ENCODE results near the gene GPAT3. TPM values are rescaled to one million over a fixed set of nuclear protein-coding genes. Genes with fewer than 3 reads are reported as not detected.
"Not testable (repeated sequence)": the region's sequence is repeated elsewhere in the genome, so short reads cannot be mapped to it uniquely, and the experiment has no call there.

The GPAT3 gene
- polyA plus RNA-seq, 1 donor = 11.8 TPM

DNA sequence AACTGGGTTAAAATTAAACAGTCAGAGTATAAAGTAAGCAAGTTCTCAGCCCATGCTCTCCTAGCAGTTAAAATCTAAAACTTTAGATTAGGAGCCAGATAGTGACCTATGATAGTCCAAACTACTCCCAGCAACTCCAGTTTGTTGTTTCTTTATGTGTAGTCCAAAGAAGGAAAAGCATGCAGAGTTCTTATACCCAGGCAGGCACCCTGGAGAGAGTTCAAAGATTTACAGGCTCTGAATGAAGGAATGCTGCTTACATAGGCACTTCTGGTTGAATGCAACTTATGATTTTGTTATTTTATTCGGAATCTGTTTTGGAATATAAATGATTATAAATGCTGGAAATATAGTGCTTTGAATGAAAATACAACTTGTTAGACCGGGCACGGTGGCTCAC, 67.2 kb downstream of the GPAT3 start:
- no peak for DNase-seq (ENCODE audit: low read depth)

DNA sequence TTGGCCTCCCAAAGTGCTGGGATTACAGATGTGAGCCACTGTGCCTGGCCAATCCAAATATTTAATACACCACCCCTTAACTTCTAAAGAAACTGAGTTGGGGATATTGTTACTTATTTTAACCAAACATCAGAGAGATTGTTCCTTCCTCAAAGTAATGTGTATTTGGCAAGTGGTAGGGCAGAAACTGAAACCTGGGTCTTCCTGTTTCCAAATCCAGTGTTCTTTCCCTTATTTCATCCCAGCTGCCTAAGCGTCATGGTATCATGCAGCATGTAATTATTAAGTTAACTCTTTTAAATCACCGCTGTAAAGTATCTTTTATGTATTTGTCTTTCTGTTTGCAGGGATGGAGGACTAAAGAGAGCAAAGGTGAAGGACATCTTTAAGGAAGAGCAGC, 68.4 kb downstream of the GPAT3 start:
- no peak for DNase-seq (ENCODE audit: low read depth)

DNA sequence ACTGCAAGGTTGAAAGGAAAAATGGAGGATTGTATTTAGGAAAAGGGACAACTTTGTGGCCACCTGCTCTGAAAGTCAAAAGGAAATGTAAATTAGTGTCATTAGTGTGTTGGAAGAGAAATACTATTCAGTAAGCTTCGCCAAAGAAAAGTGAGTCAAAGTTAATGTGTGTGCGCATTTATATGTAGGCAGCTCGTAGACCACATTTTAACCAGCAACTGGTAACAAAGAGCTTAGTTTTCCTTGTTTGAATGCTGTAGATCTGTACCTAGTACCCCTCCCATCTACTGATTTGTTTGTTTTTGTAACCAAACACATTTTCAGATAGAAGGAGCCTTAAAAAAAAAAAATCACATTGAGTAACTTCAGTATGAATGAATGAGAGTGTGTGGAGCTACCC, 69.3 kb downstream of the GPAT3 start:
- no peak for DNase-seq (ENCODE audit: low read depth)

DNA sequence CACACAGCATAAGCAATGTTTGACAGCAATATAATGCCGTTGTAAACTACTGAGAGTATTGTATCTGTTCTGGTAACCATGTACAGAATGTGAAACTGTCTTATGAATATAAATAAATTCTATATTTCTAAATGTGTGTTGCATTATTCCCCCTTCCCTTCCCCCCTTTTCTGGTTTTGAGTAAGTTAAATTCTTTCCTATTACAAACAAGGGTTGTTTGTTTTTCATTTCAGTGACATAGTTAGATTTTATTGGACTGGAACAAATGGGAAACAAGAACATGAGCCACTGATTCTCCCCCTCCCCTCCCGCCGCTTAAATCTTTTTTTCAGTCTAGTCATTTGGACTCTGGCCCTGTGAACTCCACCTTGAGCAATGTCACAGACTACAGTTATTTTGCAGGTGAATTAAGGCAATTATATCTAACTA, 69.8 kb downstream of the GPAT3 start:
- no peak for DNase-seq (ENCODE audit: low read depth)

DNA sequence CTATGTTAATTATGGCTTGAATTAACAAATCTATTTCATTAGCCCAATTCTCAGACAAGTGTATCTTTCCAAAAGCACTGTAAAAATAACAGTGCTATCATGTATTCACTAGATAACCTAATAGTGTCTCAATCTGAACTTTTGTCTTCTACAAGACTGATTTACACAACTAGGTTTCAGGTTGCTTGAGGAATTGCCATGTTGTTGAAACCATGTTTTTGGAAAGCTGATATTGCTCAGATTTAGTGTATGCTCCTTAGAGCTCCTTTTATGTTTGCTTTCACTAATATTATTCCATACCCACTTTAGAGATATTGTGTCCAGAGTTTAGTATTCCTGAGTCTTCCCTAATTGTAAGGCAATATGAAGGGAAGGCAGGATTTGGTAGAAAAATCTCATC, 70.6 kb downstream of the GPAT3 start:
- no peak for DNase-seq (ENCODE audit: low read depth)

DNA sequence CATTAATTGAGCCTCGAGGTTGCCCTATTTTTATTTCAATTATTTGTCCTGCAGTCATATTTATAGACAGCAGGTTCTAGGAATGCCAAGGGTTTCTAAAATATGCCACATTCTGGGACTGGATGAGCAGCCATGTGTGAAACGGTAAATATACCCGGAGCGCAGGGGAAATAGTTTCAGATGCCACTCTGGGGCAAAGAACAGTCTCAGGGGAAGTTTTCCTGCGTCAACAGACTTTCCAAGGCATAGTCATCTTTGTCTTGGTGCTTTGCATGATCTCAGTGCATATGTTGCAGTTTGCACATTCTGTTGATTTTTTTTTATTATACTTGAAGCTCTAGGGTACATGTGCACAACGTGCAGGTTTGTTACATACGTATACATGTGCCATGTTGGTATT, 71.0 kb downstream of the GPAT3 start:
- no peak for DNase-seq (ENCODE audit: low read depth)

DNA sequence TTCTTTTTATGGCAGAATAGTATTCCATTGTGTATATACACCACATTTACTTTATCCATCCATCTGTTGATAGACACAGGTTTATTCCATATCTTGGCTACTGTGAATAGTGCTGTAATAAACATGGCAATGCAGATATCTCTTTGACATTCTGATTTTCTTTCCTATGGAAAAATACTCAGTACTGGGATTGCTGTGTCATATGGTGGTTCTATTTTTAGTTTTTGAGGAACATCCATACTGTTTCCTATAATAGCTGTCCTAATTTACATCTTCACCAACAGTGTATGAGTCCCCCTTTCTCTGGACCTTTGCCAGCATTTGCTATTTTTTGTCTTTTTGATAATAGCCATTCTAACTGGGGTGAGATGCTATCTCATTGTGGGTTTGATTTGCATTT, 73.5 kb downstream of the GPAT3 start:
- no peak for DNase-seq (ENCODE audit: low read depth)

DNA sequence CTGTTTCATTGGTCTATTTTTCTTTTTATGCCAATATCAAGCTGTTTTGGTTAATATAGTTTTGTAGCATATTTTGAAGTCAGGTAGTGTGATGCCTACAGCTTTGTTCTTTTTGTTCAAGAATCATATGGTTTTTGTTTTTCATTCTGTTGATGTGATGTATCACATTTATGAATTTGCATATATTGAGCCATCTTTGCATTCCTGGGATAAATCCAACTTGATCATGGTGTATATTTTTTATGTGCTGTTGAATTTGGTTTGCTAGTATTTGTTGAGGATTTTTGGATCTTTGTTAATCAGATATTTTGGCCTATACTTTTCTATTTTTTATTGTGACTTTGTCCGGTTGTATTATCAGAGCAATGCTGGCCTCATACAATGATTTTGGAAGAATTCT, 74.8 kb downstream of the GPAT3 start:
- no peak for DNase-seq (ENCODE audit: low read depth)

DNA sequence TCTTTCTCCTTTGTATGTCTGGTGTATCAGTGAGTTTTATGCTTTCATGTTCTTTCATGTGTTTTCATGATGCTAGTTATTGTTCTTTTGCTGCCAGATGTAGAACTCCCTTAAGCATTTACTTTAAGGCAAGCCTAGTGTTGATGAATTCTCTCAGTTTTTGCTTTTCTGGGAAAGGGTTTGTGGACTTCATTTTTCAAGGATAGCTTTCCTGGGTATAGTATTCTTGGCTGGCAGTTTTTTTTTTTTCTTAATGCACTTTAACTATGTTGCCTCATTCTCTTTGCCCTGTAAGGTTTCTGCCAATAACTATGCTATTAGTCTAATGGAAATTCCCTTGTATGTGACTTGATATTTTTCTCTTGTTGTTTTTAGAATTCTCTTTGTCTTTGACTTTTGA, 77.1 kb downstream of the GPAT3 start:
- DNase-seq (ENCODE audit: low read depth) = no peak

DNA sequence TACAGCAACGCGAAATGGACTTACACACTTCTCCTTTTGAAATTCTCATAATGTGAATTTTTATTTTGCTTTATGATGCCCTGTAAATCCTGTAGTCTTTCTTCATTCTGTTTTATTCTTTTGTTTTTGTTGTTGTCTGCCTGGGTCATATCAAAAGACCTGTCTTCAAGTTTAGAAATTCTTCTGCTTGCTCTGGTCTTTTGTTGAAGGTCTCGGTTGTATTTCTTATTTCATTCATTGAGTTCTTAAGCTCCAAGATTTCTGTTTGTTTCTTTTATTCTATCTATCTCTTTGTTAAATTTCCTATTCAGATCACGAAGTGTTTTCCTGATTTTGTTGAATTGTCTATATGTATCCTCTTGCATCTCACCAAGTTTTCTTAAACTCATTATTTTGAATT, 78.1 kb downstream of the GPAT3 start:
- no peak for DNase-seq (ENCODE audit: low read depth)

DNA sequence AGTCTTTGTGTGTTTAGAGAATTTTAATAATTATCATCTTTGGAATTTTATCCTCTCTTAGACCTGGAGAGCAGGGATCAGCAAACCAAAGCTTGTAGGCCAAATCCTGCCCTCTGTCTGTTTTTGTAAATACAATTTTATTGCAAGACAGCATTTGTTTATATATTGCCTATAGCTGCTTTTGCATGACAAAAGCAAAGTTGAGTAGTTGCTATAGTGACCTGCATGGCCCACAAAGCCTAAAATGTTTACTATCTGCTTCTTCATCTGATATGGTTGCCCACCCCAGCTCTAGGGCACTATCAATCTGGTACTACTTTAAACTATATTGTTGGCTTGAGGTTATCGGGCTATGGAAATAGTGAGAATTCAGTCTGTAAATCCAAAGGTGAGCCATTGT, 80.3 kb downstream of the GPAT3 start:
- no peak for DNase-seq (ENCODE audit: low read depth)

DNA sequence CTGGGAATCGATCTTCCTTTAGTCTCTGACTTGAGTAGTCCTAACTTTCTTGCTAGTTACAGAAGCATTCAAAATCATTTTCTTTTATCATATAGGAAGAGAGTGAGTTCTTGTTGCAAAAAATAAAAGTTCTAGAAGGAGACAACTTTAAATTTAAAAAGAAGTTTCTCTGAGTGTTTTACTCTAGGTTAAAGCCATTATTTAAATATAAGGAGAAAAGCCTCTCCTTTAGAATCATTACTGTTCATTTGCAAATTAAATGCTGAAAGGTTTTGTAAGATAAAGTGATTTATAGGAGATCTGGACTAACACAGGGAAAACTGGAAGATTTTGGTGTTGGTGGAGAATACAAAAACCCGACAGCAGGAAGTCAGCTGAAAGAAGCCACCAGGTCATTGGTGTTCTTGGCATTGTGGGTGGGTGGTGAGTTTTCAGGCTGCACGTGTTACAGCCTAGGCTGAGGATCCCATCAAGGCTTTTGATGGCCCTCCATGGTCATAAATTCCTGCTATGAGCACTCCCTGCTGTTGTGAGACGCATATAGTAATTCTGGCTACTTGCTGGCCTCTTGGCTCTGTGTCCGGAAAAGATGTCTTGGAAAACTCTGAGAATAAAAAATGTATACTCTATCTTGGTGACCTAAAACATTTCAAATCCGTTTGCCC, 81.6 kb downstream of the GPAT3 start:
- DNase-seq (ENCODE audit: low read depth) = no peak

DNA sequence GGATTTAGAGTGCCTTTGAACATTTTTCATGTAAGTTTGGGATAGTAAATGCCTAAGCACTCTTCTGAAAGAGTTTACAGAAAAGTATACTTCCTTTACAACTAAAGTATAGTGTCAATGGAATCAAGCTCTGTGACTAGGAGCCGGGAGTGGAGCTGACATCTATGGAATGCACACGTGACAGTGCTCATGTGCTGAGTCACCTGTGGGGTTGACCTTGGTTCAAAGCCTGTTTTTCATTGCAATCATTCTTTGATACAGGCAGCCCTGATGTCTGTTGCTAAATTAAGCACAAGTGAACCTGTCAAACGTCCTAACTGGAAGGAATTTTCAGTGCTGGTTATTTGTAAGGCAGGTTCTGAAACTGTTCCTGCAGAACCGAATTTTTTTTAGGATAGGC, 82.5 kb downstream of the GPAT3 start:
- no peak for DNase-seq (ENCODE audit: low read depth)

DNA sequence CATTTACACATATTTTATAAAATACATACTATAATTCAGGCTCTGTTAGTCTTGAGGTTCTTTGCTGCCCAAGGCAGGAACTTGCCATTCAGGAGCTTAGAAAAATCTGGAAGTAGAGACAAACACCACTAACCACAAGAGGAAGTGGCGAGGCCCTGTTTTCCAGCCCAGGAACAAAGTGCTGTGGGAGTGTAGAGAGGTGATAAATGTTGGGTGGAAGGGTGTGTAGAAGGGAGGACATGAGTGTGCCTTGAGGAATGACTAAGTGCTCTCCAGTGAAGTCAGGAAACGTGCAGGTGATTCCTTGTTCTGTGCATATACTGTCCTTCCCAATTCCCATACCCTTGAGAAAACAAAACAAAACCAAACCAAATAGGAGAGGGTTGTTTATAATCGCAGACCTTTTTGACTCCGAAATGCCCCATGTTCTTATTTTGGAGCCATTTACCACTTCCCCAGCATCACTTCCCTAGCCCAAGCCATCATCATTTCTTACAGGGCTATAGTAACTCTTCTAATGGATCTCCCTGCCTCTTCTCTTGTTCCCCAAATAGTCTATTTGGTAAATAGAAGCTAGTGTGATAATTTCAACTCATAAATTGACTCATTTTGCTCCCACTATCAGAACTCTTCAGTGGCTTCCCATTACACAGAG, 83.2 kb downstream of the GPAT3 start:
- DNase-seq (ENCODE audit: low read depth) = no peak

DNA sequence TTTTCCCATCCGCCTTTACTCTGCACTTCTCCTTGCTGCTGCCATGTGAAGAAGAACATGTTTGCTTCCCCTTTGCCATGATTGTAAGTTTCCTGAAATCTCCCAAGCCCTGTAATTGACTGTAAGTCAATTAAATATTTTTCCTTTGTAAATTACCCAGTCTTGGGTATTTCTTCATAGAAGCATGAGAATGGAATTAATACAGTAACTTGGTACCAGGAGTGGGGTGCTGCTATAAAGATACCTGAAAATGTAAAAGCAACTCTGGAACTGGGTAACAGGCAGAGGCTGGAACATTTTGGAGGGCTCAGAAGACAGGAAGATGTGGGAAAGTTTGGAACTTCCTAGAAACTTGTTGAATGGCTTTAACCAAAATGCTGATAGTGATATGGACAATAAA, 86.2 kb downstream of the GPAT3 start:
- DNase-seq (ENCODE audit: low read depth) = not testable (repeated sequence)

DNA sequence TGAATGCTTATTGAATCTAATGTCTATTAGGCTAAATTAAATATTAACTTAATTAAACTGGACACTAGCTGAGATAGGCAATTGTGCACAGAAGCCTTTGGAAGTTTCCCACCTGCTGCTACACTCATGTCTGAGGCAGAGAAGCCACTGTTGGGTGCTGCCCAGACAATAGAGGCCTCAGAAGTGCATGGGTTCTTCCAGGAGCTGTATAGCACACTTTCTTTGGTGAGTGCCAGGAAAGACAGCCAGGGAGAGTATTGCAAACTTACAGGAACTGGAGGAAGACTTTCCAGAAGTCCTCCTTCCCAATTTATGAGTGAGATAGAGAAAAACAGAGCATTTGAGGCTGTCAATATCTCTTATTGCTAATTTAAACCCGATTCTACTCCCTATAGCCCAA, 89.9 kb downstream of the GPAT3 start:
- DNase-seq (ENCODE audit: low read depth) = no peak

DNA sequence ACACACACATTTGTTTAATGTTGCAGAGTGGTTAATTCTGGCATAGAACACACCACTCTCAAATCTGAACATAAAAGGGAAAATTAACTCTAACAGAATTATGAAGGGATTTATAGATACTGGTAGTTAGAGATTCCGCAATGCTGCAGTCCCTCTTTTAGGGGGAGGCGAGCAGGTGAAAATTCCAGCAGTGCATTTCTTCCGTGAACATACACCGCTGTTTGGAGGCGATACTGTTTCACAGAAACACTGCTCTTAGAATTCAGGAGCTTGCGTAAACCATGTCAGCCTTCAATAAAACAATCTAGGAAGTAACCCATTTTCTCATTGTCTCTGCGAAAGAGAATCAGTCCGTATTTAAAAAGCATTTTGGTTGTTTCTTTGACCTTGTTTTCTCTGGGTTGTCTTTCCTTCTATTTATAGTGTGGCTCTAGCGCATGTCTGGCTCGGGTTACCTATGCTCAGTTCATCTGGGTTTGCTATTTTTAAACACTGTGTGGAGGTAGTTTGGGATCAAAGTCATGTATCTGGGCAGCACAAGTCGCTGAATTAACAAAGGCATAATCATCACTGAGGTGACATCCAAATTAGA, 90.4 kb downstream of the GPAT3 start:
- DNase-seq (ENCODE audit: low read depth) = no peak

DNA sequence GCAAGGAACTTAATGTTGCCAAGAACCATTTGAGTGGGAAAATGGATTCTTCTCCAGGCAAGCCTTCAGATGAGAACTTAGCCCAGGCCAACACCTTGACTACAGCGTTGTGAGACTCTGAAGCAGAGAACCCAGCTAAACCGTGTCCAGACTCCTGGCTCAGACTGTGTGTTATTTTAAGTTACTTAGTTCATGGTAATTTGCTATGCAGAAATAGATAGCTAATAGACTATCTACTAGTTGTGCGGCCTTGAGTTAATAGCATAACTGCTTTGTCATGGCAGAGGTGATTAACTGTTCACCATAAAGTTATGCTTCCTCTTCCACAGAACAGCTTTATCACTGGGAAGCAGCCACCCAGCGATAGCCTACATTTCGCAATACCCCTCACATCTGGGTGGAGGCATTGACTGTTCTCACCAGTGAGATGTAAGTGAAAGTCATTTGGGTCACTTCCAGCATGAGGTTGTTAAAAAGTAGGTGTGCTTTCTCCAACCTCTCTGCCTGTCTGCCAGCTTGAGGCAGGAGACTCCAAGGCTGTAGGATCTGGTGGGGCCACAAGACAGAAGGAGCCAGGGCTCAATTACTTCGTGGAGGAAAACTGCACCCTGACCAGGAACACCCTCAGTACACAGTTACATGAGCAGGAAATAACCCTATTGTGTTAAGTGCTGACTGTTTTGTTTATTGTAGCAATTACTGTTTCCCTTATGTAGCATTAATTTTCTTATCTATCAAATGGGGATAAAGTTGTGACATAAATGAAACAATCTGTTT, 94.2 kb downstream of the GPAT3 start:
- DNase-seq (ENCODE audit: low read depth) = no peak

DNA sequence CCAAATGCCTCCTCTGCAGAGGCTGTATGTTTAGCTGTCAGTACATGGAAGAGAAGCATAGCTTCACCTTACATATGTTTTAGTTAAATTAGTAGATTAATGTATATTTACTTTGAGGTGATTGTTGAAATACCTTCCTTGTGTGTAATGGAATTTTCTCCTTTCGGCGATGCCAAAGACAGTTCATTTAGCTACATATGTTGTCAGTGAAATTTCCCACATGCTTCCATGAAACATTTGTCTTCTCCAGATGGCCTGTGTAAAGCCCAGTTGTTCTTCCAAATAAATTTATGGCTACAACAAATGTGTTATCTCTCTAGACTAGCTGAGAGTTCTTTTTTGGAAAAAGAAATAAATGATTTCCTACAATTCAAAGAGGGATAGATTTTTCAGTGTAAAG, 95.2 kb downstream of the GPAT3 start:
- DNase-seq (ENCODE audit: low read depth) = peak; percentile 53

DNA sequence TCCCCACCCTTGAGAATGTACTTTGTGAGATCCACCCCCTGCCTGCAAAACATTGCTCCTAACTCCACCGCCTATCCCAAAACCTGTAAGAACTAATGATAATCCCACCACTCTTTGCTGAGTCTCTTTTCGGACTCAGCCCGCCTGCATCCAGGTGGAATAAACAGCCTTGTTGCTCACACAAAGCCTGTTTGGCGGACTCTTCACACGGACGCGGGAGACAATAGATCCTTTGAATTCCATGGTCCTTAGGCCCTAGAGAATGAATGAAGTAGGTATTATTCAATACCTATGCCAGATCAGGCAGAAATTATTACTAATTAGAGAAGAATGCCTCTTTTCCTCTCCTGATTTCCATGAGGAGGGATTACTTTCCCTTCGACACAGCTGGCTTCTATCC, 101.0 kb downstream of the GPAT3 start:
- no peak for DNase-seq (ENCODE audit: low read depth)

DNA sequence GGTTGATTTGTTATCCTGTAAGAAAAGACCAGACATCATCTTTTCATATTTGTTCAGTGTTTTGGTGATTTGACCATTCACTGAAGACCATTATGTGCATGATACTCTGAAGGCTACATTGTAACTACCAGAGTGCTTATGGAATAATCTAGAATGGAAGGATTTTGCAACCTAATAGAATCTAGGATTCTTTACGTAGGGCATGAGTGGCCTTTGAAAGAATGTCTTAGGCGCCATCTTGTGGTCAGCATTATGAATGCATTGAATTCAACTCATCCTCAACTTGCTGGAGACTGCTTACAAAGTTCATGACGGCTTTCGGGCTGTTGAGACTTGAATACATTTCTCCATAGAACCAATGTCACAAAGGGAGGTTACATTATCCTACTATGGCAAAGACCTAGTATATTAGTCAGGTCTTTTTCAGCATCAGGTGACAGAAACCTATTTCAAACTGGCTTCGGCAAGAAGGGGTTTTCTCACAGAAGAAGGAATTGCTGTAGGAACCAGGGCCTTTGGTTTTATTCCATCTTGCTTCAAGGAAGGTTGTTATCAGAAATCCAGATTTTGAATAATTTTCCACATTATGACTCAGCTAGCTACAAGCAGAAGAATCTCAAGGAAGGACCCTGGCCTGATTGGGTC, 104.1 kb downstream of the GPAT3 start:
- DNase-seq (ENCODE audit: low read depth) = peak; percentile 51

DNA sequence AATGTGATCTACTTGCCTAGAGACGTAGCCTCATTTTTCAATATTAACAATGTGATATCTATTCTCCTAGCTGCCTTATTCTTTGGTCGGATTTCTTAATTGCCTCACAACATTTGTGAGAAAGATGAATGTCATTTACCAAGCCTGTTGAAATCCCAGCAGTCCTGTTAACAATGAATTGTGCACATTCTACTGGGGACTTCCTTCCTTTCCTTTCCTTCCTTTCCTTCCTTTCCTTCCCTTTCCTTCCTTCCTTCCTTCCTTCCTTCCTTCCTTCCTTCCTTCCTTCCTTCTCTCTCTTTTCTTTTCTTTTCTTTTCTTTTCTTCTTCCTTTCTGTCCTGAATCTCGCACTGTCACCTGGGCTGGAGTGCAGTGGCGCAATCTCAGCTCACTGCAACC, 107.1 kb downstream of the GPAT3 start:
- no peak for DNase-seq (ENCODE audit: low read depth)

All from forelimb muscle (tissue), 1 donor.